HPDE6-E6E7 (cell line): ENCODE measurements around the gene SLITRK2.

ENCODE experiments used
- DNase-seq: peaks from one replicate; pipeline ENCODE4 v3.0.0; 2011; ENCODE audit warnings: missing footprints; ENCODE audit errors: extremely low spot score

Gene SLITRK2

DNA sequence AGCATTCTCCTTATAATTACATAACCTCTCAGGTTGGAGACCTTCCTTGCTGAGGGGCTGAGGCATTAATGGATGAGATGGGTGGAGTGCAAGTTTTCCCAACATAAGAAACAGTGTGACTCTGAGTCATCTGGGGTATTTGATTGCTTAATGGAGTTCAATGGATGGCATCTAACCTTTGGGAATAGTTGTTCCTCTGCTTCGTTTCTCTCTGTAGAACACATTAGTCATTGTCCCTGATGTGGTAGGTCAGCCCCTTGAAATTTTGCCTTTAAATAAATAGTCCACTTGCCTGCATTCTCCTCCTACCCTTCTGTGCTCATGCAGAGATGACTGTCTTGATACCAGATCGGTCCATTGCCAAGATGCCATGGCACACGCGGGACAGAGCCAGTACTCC, 38.6 kb downstream of the SLITRK2 start:
- DNase-seq, result no peak

- DNase-seq, result no peak
Measured at GRCh38 chrX:145861818-145862217, 44.2 kb downstream of the SLITRK2 start.

- DNase-seq, result no peak
Measured at GRCh38 chrX:145865082-145865481, 47.5 kb downstream of the SLITRK2 start.
